Limb (tissue), 2 donors: ENCODE data around the gene TNFRSF1A.
"Not testable (repeated sequence)": the region's sequence is repeated elsewhere in the genome, so short reads cannot be mapped to it uniquely, and the experiment has no call there.

Source experiments
- DNase-seq, 2 donors: peaks; one replicate each; pipeline ENCODE4 v3.0.0-alpha.2; 2016; ENCODE audit errors: extremely low spot score in 2 of 2

TNFRSF1A gene

DNA sequence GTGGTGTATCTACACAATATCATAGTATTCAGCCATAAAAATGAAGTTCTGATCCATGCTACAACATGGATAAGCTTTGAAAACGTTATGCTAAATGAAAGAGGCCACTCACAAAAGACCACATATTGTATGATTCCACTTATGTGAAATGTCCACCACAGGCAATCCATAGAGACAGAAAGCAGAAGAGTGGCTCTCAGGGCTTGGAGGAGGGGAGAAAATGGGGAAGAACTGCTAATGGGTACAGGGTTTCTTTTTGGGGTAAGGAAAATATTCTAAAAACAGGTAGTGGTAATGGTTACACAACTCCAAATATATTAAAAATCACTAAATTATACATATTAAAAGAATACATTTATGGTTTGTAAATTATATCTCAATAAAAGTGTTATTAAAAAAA lies 17.0 kb upstream of the TNFRSF1A start:
- no peak for DNase-seq

DNA sequence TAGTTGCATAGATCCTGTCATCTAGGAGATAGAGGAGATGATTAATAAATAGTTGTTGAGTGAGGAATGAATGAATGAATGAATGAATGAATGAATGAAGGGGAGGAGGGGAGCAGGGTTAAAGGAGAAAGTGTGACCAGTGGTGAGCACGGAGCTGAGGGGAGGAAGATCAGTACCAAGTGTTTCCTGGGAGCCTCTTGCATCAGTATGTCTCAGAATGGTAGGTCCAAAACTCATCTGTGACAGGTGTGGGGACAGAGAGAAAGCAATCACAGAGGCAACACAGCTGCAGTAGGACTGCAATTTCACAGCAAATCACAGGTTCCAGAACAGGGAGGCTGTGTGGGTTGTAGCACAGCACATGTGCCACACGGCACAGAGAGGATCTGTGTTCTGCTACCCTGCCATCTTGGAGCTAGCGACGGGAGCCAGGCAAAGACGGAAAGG lies 14.5 kb upstream of the TNFRSF1A start:
- no peak for DNase-seq

DNA sequence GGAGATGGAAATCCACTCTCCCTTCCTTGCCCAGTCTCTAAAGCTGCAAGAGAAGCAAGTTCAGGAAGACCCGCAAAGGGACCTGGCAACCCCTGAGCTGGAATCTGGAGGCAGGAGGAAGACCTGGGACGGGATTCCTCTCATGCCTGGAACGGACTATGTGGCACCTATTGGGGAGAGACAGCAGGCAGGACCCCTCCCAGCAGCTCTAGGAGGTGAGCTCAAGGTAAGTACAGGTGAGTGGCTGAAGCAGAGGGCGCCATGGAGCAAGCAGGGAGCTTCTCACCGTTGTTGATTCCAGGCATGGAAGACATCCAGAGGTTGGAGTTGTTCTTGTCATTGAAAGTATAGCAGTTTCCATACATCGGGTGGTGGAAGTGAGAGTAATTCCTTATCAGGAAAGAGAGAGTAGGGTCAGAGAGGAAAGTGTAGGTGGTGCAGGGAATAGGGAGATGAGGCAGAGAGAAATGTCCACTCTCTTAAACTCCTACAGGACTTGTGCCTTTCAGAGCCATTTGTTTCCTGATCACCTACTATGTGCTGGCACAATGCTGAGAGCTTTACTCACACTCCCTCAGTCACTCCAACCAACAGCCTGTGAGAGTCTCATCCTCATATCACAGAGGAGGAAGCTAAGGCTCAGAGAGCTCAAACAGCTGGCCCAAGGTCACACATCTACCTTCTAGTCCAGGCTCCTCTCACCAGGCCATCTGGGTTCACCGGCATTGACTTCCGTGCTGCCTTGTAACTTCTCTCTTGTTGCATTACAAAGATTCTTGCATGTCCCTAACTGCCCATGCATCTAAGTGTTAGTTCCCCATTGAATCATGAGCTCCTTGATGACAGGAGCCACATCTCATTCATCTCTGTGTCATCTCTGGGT lies 13.9 kb upstream of the TNFRSF1A start:
- DNase-seq: no peak

DNA sequence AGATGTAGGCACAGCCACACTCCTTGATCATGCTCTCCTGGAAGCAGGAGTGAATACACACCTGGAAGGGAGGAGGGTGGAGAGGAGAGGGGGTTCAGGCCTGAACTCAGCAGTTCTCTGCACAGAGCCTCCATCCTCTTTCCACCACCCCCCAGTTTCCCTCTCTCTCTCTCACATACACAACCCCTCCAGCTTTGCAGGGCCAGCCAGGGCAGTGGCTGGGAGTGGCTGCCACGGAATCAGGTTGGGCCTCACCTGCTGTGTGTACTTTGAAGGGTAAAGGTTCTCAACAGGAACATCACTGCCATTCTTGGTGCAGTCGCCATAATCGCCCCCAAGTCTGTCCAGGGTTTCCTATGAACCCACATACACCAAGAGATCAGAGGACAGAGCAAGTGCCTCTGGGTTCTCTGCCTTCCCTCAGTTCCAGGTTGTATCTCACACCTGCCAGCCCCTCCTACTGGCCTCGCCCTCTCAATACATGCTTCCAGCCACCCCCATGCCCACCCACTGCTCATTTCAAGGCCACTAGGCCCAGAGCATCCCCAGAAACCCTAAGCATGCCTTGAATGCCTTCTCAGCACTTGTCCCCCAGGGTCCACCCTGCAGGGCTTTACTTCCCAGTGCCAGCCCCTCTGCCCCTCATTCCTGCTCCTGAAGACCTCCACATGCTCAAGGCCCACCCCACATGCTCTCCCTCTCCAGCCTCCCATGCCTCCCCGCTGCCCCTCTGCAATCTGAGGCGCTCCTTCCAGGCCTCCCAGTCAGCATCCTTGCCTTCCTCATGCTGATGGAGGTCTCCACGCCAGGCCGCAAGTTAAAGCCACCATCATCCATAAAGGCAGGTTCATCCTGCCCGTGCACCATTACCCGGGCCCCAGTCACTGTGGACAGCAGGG lies 12.9 kb upstream of the TNFRSF1A start:
- no peak for DNase-seq

DNA sequence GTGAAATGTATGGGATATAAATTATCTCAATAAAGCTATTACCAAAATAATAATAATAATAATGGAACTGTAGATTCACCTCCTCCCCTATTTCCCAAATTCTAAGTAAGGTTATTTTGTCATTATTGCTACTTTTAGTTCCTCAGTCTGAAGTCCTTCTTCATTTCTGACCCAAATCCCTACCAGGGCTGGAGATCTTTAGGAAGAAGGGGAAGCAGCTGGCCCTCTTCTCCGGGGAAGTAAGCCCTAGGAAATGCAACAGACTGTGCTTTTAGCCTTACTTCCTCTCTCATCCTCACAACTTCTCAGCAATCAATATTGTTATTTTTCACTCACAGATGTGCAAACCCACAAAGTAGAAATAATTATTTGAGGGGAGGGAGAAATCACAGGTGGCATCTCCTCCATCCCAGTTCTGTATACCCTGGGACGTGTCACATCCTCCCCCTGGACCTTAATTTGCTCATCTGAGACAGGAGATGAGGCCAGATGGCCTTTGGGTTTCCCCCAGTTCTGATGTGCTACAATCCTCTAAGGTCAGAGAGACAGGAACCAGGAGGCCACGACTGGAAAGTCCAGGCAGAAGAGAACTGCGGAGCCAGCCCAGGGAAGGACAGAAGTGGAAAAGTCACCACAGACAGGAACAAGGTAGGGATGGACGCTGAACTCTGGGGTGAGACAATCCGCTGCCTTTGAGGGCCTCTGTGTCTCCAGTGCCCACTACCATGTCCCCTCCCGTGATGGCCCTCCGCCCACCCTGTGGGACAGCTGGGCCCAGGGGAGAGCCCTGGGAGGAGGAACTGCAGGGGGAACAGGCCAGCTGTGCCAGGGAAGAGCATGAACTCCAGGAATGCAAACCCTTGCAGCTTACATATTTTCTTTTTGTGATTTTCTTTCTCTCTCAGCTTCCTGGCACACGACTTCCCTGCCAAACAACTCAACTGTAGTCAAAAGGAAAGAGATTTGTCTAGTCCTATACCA lies 10.6 kb upstream of the TNFRSF1A start:
- no peak for DNase-seq

DNA sequence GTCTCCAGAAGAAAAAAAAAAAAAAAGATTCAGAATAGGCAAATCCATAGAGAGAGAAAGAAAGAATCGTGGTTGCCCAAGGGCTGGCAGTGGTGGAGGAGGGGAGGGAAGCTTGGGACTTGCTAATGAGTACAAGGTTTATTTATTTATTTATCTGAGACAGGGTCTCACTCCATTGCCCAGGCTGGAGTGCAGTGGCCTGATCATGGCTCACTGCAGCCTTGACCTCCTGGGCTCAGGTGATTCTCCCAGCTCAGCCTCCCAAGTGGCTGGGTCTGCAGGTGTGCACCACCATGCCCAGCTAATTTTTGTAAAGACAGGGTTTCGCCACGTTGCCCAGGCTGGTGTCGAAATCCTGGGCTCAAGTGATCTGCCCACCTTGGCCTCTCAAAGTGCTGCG lies 9.7 kb upstream of the TNFRSF1A start:
- DNase-seq: no peak

DNA sequence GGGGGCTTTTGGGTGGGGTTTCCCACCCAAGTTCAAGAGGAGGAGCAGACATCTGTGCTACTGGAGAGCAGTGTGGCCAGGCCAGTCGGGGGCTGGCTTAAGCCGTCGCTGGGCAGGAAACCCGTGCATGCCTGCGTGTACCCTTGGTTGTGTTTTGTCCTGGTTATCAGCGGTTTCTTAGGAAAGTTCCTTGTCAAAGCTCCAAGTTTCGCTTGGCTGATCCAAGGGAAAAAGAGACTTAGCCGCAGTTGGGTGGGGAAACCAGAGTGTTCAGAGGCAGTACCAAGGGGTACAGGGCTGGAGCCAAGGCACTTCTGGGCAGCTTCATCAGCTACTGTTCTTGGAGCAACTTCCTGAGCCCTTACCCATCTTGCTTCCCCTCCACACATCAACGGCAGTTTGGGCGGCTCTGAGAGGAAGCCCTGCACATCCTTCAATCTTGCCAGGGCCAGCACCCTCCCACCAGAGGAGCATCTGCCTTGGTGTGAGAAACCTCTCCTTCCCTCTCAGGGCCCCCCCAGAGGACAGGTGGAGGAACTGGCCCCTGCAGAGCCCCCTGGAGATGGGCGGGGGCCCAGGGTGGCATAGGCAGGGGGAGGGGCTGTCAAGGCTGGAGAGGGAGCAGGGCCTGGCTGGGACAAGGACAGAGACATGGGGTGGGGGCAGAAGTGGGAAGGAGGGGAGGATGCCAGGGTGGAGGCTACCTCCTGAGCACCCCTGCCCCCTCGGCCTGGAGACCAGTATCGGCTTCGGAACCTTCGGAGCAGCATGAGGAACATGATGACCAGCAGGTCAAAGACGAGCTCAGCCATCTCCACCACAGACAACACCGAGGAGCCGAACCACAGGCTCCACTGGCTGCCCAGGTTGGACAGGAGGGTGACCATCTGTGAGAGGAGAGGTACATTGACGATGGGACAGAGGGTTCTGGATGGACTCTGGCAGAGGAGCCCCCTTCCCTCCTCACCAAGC lies 5.8 kb upstream of the TNFRSF1A start:
- DNase-seq: no peak

DNA sequence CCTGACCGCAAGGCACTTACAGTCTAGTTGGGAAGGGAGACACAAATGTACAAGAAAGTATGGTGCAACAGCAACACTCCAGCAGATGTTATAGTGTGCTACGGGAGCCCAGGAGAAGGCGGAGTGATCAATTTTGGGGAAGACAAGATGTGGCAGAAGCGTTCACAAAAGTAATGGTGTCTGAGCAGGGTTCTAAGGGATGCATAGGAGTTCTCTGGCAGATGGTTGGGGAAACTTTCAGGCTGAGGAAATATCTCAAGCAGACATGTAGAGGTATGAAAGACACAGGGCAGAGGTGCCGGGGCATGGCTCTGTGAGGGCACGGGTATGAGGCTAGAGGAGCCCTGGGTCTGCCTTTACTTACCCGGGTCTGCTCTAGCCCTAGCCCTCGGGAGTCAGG lies 5.1 kb upstream of the TNFRSF1A start:
- DNase-seq: no peak

DNA sequence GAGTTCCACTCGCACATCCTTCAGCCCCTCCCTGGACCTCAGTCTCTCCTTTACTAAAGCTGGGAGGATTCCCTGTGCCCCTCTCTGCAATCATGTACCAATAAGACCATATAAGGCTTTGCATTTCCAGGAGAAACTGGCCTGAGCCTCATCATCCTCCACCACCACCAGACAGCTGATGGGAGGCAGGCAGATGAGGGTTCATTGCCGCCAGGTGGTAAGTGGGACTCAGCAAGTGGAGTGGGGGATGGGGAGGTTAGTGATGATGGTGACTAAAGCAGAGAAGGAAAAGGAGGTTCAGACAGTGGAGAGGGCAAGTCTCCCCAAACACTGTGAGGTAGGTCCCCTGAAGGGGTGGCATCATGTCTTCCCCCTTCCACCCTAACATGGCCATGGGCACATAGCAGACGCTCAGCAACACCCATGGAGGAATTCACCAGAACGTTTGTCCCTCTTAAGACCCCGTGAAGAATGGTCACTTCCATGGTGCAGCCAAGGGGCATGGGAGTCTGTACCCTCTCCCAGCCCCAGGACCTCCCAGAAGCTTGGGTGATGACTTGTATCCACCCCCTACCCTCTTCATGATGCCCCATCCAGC lies 4.5 kb upstream of the TNFRSF1A start:
- no peak for DNase-seq

DNA sequence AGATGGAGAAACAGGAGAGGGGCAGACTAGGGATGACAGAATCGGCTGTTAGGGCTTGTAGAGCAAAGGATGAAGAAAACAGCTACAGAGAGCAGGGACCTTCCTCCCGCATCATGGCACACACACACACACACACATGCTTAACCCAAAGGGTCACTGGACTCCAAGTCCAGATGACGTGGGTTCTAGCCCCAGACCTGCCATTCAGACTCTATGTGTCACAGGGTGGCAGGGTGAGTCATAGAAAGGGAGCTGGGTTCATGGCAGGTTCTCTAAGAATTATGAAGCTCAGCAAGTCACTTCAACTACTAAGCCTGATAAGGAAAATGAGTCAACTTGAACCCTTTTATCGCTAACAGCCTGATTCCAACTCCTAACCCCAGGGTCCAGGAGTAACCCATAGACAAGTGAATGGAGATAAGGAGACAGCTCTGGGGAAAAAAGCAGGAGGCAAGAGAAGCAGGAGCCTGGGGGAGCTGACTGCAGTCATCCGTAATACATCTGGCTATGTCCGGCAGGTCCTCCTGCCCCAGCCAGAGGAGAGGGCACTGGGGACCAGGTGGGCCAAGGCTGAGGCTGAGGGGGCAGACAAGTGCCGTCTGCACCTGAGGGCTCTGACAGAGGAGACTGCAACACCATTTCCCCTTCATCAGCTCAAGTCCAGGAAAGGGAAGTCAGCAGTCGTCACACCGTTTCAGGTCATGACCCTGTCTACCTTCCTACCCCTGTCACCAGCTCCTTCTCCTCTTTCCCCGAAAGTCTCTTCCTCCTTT lies 3.6 kb upstream of the TNFRSF1A start:
- DNase-seq: no peak

DNA sequence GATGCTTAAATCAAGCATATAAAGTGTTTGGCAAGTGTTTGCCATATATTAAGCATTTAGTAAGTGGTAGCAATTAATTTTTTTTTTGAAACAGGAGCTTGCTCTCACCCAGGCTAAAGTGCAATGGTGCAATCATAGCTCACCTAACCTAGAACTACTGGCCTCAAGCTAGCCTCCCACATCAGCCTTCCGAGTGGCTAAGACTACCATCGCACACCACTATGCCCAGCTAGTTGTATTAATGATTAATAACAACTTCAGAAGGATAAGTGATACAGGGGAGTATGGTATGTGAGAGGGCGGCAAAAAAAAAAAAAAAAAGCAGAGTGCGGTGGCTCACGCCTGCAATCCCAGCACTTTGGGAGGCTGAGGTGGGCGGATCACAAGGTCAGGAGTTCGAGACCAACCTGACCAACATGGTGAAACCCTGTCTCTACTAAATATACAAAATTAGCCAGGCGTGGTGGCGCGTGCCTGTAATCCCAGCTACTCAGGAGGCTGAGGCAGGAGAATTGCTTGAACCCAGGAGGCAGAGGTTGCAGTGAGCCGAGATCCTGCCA lies 2.3 kb upstream of the TNFRSF1A start:
- DNase-seq: not testable (repeated sequence)

DNA sequence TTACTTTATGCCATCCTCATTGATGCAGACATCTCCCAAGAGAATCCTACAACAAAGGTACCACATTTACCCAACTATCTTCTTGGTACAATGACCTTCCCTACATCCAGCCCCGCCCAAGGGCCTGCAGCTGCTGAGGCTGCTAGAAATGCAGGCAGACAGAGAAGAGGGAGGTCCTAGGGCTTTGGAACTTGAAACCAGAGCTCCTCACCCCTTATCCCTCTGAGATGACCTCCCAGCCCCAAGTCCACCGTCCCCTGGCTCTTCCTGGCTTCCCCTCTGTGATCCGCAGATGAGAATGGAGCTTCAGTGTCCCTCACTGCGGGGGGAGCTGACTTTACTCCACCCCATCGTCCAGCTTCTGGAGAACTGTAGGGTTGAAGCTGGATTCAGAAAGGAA lies 1.6 kb upstream of the TNFRSF1A start:
- no peak for DNase-seq

DNA sequence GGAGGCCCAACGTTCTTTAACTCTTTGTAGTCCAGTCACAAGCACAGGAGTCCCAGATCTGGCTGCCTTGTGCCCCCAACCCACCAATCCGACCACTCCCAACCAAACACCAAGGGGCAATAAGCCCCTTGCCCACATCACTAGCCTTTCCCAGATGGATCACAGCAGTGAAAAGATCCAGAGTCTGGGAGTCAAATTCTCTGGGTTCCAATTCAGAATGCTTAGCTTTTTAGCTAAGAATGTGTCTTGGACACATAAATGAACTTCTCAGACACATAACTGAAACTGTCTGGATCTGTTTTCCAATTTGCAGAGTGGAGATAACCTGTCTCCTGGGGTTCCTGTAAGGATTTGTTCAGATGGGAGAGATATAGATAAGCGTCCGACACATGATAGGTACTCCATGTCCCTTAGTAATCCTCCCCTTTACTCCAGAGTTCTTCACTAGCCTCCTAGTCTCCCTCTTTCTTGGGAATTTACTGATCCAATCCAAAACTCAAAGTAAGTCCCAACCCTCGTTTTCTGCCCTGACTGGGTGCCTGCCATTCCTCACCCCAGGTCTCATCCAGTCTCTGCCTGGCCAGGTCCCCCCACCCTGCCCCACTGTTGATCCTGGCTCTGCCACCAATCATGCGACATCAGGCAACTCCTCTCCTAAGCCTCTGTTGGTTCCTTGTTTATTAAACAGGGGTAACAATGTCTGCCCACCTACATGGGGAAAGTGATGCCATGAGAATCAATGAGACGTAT lies 439 bp upstream of the TNFRSF1A start:
- DNase-seq: no peak

DNA sequence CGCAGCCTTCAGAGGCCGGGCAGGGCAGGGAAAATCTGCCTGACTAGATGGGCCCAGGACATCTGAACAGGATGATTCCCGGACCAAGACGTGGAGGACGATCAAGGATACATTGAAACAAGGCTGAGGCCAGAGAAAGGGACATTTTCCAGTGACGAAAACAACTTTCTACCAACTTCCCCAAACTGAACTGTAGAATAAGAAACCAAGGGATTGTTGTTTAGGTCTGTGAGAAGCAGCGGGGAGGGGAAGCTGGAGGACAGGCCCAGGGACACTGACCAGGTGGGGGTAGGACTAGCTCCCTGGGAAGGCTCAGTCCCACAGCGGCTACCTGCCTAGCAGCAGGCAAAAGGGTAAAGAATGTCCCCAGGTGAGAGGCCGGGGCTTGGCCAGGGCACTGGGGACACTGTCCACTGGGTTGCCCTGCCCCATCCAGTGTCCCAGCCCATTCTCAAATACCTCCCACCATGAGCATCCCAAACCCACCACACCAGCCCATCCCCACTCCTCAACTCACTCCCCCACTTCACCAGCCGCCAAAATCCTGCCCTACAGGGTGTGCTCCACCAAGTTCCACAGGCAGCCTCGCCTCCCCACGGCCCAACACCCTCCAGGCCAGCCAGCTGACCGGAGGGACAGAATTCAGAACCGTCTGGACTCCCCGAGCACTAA lies 995 bp downstream of the TNFRSF1A start:
- no peak for DNase-seq

DNA sequence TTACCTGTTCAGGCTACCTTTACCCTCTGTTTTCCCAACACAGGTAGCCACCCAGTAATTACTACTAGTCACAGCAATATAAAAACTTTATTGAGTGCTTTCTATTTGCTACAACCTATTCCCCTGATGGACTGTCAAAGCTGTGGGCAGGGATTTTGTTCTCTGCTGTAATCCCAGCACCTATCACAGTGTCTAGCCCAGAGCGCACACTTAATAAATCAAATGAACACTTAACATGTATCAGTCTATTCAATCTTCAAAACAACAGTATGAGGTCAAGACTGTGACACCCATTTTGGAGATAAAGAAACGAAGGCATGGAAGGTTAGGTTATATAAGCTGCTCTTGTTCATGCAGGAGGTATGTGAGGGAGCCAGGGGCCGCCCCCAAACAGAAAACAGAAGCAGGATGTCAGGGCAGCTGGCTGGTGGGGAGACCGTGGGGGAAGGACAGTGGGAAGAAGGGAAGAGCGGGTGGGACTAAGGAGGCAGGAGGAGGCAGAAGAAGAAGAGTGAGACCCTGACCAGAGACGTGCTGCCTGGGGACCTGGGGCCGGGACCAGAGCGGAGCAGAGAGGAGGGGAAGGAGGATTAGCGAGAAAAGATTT lies 1.7 kb downstream of the TNFRSF1A start:
- no peak for DNase-seq

DNA sequence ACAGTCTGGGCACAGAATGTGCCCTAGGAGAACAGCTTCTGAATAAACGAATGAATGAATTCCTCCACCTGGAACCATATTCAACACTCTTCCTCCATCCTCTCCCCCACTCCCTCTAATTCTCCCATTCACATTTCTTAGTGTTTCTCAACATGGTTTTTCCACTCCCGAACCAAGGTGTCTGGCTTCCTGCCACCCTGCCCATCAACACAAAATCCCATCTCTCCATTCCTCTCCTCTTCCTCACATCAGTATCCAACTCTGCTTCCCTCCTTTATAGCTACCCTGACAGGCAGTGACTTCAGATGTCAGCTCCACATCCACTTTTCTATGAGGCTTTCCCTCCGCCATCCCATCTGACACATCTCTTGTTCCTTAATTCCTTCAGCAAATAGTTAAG lies 2.9 kb downstream of the TNFRSF1A start:
- no peak for DNase-seq

DNA sequence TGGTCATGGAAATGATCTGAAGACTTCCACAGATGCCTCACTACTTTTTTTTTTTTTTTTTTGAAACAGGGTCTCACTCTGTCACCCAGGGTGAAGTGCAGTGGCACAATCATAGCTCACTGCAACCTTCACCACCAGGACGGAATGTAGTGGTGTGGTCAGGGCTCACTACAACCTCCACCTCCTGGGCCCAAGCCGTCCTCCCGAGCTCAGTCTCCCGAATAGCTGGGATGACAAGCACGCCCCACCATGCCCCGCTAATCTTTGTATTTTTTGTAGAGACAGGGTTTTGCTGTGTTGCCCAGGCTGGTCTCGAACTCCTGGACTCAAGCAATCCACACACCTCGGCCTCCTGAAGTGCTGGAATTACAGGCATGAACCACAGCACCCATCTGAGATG lies 3.3 kb downstream of the TNFRSF1A start:
- not testable (repeated sequence) for DNase-seq
